Spleen (tissue), 11 donors: ENCODE data around the gene GPR161. TPM values are rescaled to one million over a fixed set of nuclear protein-coding genes. Genes with fewer than 3 reads are reported as not detected.
A peak's percentile ranks its signal among the peaks of the same experiment; 100 is the strongest.

Experiments
- DNase-seq: peaks from one replicate; pipeline ENCODE4 v3.0.0-alpha.2; 2020
- H3K27ac ChIP-seq, 8 donors: fragments of 200-600 bp; sonication (generic) in 7 of 8; 1 replicate in 4 of 8; 2 replicates in 4 of 8; pipeline versions ENCODE4 v1.5.0 to v1.8.0; 2016 to 2021; ENCODE audit warnings: inconsistent platforms in 4 of 8, mild to moderate bottlenecking in 4 of 8, moderate library complexity in 1 of 8
- H3K27me3 ChIP-seq, 7 donors: fragments of 200-600 bp; sonication (generic) in 6 of 7; replicated peaks in 1 of 7; 1 replicate in 4 of 7; 2 replicates in 3 of 7; pipeline versions ENCODE4 v1.5.0 to v1.8.0; 2016 to 2021; ENCODE audit warnings: inconsistent platforms in 3 of 7, mild to moderate bottlenecking in 1 of 7
- H3K36me3 ChIP-seq, 6 donors: fragments of 200-600 bp; sonication (generic) in 5 of 6; 1 replicate in 4 of 6; 2 replicates in 2 of 6; pipeline versions ENCODE4 v1.5.0 to v1.8.0; 2016 to 2021; ENCODE audit warnings: inconsistent platforms in 2 of 6
- H3K4me1 ChIP-seq, 6 donors: fragments of 200-600 bp; sonication (generic) in 5 of 6; 1 replicate in 3 of 6; 2 replicates in 3 of 6; pipeline versions ENCODE4 v1.5.0 to v1.8.0; 2016 to 2021; ENCODE audit warnings: inconsistent platforms in 3 of 6
- H3K4me3 ChIP-seq, 8 donors: fragments of 200-600 bp; sonication (generic) in 7 of 8; 1 replicate in 4 of 8; 2 replicates in 4 of 8; pipeline versions ENCODE4 v1.5.0 to v1.8.0; 2016 to 2021; ENCODE audit warnings: inconsistent platforms in 4 of 8, mild to moderate bottlenecking in 4 of 8, moderate library complexity in 2 of 8
- H3K9me3 ChIP-seq, 8 donors: fragments of 200-600 bp; sonication (generic) in 7 of 8; 1 replicate in 4 of 8; 2 replicates in 4 of 8; pipeline versions ENCODE4 v1.5.0 to v1.8.0; 2016 to 2021; ENCODE audit warnings: inconsistent platforms in 4 of 8
- POLR2A ChIP-seq, 3 donors: fragments of 450-650 bp; IDR thresholded peaks; one replicate each; pipeline ENCODE4 v1.5.1; 2017; ENCODE audit warnings: antibody characterized with exemption in 3 of 3, mild to moderate bottlenecking in 1 of 3
- POLR2AphosphoS5 ChIP-seq, 3 donors: sonication (generic); formaldehyde crosslinking; IDR thresholded peaks; one replicate each; pipeline ENCODE4 v1.5.1; 2017; ENCODE audit warnings: antibody characterized with exemption in 3 of 3
- WGBS, 5 donors: extraction: QIAGEN DNeasy Blood & Tissue Kit in 3 of 5; methylation state at CpG; one replicate each; pipeline versions ENCODE4 v1.1.5 to v1.1.7; 2013 to 2018; 5-methylcytosine and 5-hydroxymethylcytosine counted together
- intact Hi-C: fragments of 100-400 bp; cut with DNase I; formaldehyde crosslinking; loops from one replicate; pipeline ENCODE4 v1.15.0; 2023; ENCODE audit warnings: low total_unique reads
- polyA plus RNA-seq, 3 donors: library from polyadenylated mRNA; stranded (reverse); fragments of 200-250 nt; gene quantifications; one replicate each; pipeline ENCODE4 v1.2.1, GENCODE V29; 2013
- total RNA-seq, 7 donors: library from RNA; depleted of rRNA in 3 of 7; stranded (reverse); fragments of >200 nt in 3 of 7; fragmentation: NEBNext Ultra II Directional in 4 of 7; extraction: Animal tissue kit (Norgen Biotek cat#: 25700) in 4 of 7; gene quantifications; one replicate each; pipeline versions ENCODE4 v1.1.0 to v1.2.1, GENCODE V29; 2016 to 2021
- TF ChIP-seq, protein P1 (sequence below), 11 experiments: fragments of 200-600 bp in 7 of 11; fragments of 450-650 bp in 4 of 11; sonication (generic) in 4 of 11; IDR thresholded peaks in 8 of 11; conservative IDR thresholded peaks in 3 of 11; 1 replicate in 7 of 11; 2 replicates in 4 of 11; pipeline versions ENCODE4 v1.4.0 to v1.8.0; 2016 to 2021; ENCODE audit warnings: antibody characterized with exemption in 11 of 11, inconsistent platforms in 4 of 11, mild to moderate bottlenecking in 1 of 11
- donor health status: healthy with polysubstance abuse.
- donor health status: DM: no; HTN: no; CAD: no; lungs with moderate emphysema.
- donor health status: DM: no; HTN: no; CAD: no.
- donor health status: Bipolar disorder and iron deficiency.
- donor health status: healthy.
- donor health status: DM: no; HTN: no; CAD: no.
- donor health status: DM: yes; HTN: yes; CAD: no.

Gene GPR161
- total and polyA plus RNA-seq, 10 donors = 0.53 to 5.5 (median 3.6) TPM

GRCh38 chr1:168031198-168031597, 105.5 kb downstream of the GPR161 start:
- no peaks in the 10 kb centered on the region for H3K9me3 ChIP-seq
- H3K4me3 ChIP-seq = no peak overlapping the region
- peak overlapping the region in 2 of 8 donors; percentile 39 for H3K27ac ChIP-seq
- H3K4me1 ChIP-seq = no peaks in the 10 kb centered on the region
- no peaks in the 10 kb centered on the region for H3K27me3 ChIP-seq
- DNase-seq = no peak
- intact Hi-C loops = no loop called here
- 88 to 92% (median 91%) methylated on average over 5 of the region's 5 CpGs for WGBS, 5 donors
- no peak for TF ChIP-seq POLR2AphosphoS5 (IDR thresholded peaks at IDR 0.05)
- TF ChIP-seq, protein P1, sequence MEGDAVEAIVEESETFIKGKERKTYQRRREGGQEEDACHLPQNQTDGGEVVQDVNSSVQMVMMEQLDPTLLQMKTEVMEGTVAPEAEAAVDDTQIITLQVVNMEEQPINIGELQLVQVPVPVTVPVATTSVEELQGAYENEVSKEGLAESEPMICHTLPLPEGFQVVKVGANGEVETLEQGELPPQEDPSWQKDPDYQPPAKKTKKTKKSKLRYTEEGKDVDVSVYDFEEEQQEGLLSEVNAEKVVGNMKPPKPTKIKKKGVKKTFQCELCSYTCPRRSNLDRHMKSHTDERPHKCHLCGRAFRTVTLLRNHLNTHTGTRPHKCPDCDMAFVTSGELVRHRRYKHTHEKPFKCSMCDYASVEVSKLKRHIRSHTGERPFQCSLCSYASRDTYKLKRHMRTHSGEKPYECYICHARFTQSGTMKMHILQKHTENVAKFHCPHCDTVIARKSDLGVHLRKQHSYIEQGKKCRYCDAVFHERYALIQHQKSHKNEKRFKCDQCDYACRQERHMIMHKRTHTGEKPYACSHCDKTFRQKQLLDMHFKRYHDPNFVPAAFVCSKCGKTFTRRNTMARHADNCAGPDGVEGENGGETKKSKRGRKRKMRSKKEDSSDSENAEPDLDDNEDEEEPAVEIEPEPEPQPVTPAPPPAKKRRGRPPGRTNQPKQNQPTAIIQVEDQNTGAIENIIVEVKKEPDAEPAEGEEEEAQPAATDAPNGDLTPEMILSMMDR (IDR thresholded peaks at IDR 0.05 in 8 of 11, conservative IDR thresholded peaks at IDR 0.05 in 3 of 11) = no peak
- no peak for TF ChIP-seq POLR2A (IDR thresholded peaks at IDR 0.05)
- peaks cover 0 to 25% (median 0%) of the 10 kb centered on the region in 6 donors for H3K36me3 ChIP-seq

Other genes starting within 250 kb of the GPR161 start
- gene ADCY10, start 222.8 kb downstream of the GPR161 start, total RNA-seq = under 1 TPM in 4 of 7 donors, not detected in 3; 0.12 to 0.40 (median 0.29) TPM
- gene ADCY10, start 222.8 kb downstream of the GPR161 start, polyA plus RNA-seq = under 1 TPM in 2 of 3 donors, not detected in 1; 0.04 to 0.12 TPM
- 10 to 100 TPM; 38.7 to 76.6 (median 48.1) TPM for gene DCAF6, start 200.2 kb downstream of the GPR161 start, total RNA-seq
- 10 to 100 TPM; 19.2 to 23.8 (median 21.0) TPM for gene DCAF6, start 200.2 kb downstream of the GPR161 start, polyA plus RNA-seq
- 10 to 100 TPM; 23.0 to 31.1 (median 29.4) TPM for gene MPC2, start 199.9 kb downstream of the GPR161 start, total RNA-seq
- 10 to 100 TPM; 34.6 to 47.4 (median 46.1) TPM for gene MPC2, start 199.9 kb downstream of the GPR161 start, polyA plus RNA-seq
- 10 to 100 TPM; 16.6 to 26.3 (median 22.1) TPM for gene TIPRL, start 42.0 kb upstream of the GPR161 start, total RNA-seq
- 10 to 100 TPM; 10.1 to 15.3 (median 14.1) TPM for gene TIPRL, start 42.0 kb upstream of the GPR161 start, polyA plus RNA-seq
- 10 to 100 TPM; 58.7 to 97.1 (median 78.8) TPM for gene SFT2D2, start 89.1 kb upstream of the GPR161 start, total RNA-seq
- 1 to 10 TPM; 6.1 to 8.3 (median 6.7) TPM for gene SFT2D2, start 89.1 kb upstream of the GPR161 start, polyA plus RNA-seq
- gene TBX19, start 143.9 kb upstream of the GPR161 start, total RNA-seq = 1 to 10 TPM; 2.2 to 4.7 (median 4.2) TPM
- gene TBX19, start 143.9 kb upstream of the GPR161 start, polyA plus RNA-seq = 1 to 10 TPM; 1.7 to 3.4 (median 2.7) TPM